Measurements from ENCODE around the gene SESN1. TPM values are rescaled to one million over a fixed set of nuclear protein-coding genes. Genes with fewer than 3 reads are reported as not detected.
A peak's percentile ranks its signal among the peaks of the same experiment; 100 is the strongest.

Gene SESN1
- total RNA-seq, 1 donor from 2014 or later = 13.2 TPM

GRCh38 chr6:109062216-109062615 lies 32.4 kb downstream of the SESN1 start:
- no peak overlapping the region for H3K27ac Mint-ChIP-seq (ENCODE audit: unreplicated experiment)
- H3K4me3 Mint-ChIP-seq (ENCODE audit: unreplicated experiment) = no peak overlapping the region

GRCh38 chr6:109060571-109060970 lies 34.1 kb downstream of the SESN1 start:
- TF ChIP-seq CTCF (IDR thresholded peaks at IDR 0.05) = no peak
- no peak for DNase-seq (ENCODE audit: extremely low spot score, unreplicated experiment)
- H3K27ac Mint-ChIP-seq (ENCODE audit: unreplicated experiment) = no peak overlapping the region
- no peak overlapping the region for H3K4me3 Mint-ChIP-seq (ENCODE audit: unreplicated experiment)
- H3K36me3 Mint-ChIP-seq (ENCODE audit: unreplicated experiment) = peaks cover 4% of the 10 kb centered on the region
- peaks cover 13% of the 10 kb centered on the region for H3K4me1 Mint-ChIP-seq (ENCODE audit: unreplicated experiment)
- H3K9me3 Mint-ChIP-seq (ENCODE audit: unreplicated experiment) = no peaks in the 10 kb centered on the region
- H3K27me3 Mint-ChIP-seq (ENCODE audit: unreplicated experiment) = no peaks in the 10 kb centered on the region

More at GRCh38 chr6:109062216-109062615, 32.4 kb downstream of the SESN1 start:
- no peak for TF ChIP-seq CTCF (IDR thresholded peaks at IDR 0.05)
- no peaks in the 10 kb centered on the region for H3K36me3 Mint-ChIP-seq (ENCODE audit: unreplicated experiment)
- H3K9me3 Mint-ChIP-seq (ENCODE audit: unreplicated experiment) = no peaks in the 10 kb centered on the region
- peaks cover 17% of the 10 kb centered on the region for H3K4me1 Mint-ChIP-seq (ENCODE audit: unreplicated experiment)
- no peaks in the 10 kb centered on the region for H3K27me3 Mint-ChIP-seq (ENCODE audit: unreplicated experiment)
- DNase-seq (ENCODE audit: extremely low spot score, unreplicated experiment) = no peak

- H3K36me3 Mint-ChIP-seq (ENCODE audit: unreplicated experiment) = peaks cover 4% of the 10 kb centered on the region
- no peaks in the 10 kb centered on the region for H3K9me3 Mint-ChIP-seq (ENCODE audit: unreplicated experiment)
- H3K27me3 Mint-ChIP-seq (ENCODE audit: unreplicated experiment) = no peaks in the 10 kb centered on the region
- H3K4me3 Mint-ChIP-seq (ENCODE audit: unreplicated experiment) = no peak overlapping the region
- no peak for DNase-seq (ENCODE audit: extremely low spot score, unreplicated experiment)
- H3K4me1 Mint-ChIP-seq (ENCODE audit: unreplicated experiment) = peaks cover 13% of the 10 kb centered on the region
- H3K27ac Mint-ChIP-seq (ENCODE audit: unreplicated experiment) = peak overlapping the region; percentile 42
- no peak for TF ChIP-seq CTCF (IDR thresholded peaks at IDR 0.05)
These were observed 35.0 kb downstream of the SESN1 start for GRCh38 chr6:109059571-109060021.

GRCh38 chr6:109059153-109059552 lies 35.5 kb downstream of the SESN1 start:
- H3K4me1 Mint-ChIP-seq (ENCODE audit: unreplicated experiment) = peaks cover 13% of the 10 kb centered on the region
- no peak overlapping the region for H3K4me3 Mint-ChIP-seq (ENCODE audit: unreplicated experiment)
- H3K9me3 Mint-ChIP-seq (ENCODE audit: unreplicated experiment) = no peaks in the 10 kb centered on the region
- peaks cover 4% of the 10 kb centered on the region for H3K36me3 Mint-ChIP-seq (ENCODE audit: unreplicated experiment)
- H3K27ac Mint-ChIP-seq (ENCODE audit: unreplicated experiment) = no peak overlapping the region
- TF ChIP-seq CTCF (IDR thresholded peaks at IDR 0.05) = no peak
- no peak for DNase-seq (ENCODE audit: extremely low spot score, unreplicated experiment)
- no peaks in the 10 kb centered on the region for H3K27me3 Mint-ChIP-seq (ENCODE audit: unreplicated experiment)

- Mint-ChIP-seq H3K27me3 (ENCODE audit: unreplicated experiment) (no peaks in the 10 kb centered on the region), H3K27ac (ENCODE audit: unreplicated experiment) (no peak overlapping the region), H3K9me3 (ENCODE audit: unreplicated experiment) (no peaks in the 10 kb centered on the region), H3K4me3 (ENCODE audit: unreplicated experiment) (no peak overlapping the region), H3K36me3 (ENCODE audit: unreplicated experiment) (peaks cover 4% of the 10 kb centered on the region), H3K4me1 (ENCODE audit: unreplicated experiment) (peaks cover 13% of the 10 kb centered on the region)
- TF ChIP-seq CTCF (IDR thresholded peaks at IDR 0.05) = no peak
- DNase-seq (ENCODE audit: extremely low spot score, unreplicated experiment) = no peak
These were observed 36.0 kb downstream of the SESN1 start for GRCh38 chr6:109058620-109059019.

All from osteocyte (in vitro differentiated cells).